Measurements from ENCODE around the gene HEATR5A. TPM values are rescaled to one million over a fixed set of nuclear protein-coding genes. Genes with fewer than 3 reads are reported as not detected.
A peak's percentile ranks its signal among the peaks of the same experiment; 100 is the strongest.

Gene HEATR5A
- total and polyA plus RNA-seq, 2 of the 13 experiments (the other 11 are each of a cell fraction or from before 2014, with no cell fraction given) = 36.4 to 105 TPM

DNA sequence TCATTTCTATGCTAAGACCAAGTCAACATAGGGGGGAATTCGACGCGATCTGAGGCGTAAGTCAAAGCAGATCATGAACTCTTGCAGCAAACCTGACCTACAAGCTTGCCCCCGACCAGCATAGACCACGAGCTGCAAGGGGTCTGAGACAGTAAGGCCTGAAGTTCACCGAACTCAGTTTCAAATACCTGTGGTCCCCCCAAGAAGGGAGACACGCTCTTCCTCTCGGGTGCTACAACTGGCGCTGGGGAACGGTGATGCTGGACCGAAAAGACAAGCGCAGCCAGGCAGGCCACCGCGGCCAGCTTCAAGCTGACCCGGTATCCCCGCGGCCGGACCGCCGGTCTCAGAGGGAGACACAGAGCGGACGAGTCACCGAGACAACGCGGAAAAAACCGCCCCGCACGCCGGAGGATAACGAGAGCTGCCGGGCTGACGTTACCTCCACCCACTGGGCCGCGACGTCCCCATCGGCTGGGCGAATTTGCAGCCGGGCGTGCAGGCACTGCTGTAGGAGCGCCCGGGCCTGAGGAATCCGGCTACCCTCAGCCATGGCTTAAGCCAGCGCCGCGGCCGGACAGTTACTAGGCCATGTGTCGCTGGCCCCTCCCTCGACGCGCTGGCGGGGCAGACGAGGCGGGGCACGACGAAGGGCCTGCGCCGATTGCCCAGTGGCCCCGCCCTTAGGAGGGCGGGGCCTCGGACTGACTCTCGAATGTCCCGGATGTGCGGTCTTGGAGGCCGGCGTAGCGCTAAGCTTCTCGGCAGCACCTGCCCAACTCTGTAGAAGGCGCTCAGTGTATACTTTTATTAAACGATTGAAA, 36.7 kb upstream of the HEATR5A start, which contains the start of gene DTD2 (continued):
- TF ChIP-seq BORCS8-MEF2B (CRISPR knock-in tag; IDR thresholded peaks at IDR 0.05) = peak; percentile 100
- peak; percentile 99 for TF ChIP-seq RARG (CRISPR knock-in tag; IDR thresholded peaks at IDR 0.05; ENCODE audit: low read depth)
- TF ChIP-seq, protein P1, sequence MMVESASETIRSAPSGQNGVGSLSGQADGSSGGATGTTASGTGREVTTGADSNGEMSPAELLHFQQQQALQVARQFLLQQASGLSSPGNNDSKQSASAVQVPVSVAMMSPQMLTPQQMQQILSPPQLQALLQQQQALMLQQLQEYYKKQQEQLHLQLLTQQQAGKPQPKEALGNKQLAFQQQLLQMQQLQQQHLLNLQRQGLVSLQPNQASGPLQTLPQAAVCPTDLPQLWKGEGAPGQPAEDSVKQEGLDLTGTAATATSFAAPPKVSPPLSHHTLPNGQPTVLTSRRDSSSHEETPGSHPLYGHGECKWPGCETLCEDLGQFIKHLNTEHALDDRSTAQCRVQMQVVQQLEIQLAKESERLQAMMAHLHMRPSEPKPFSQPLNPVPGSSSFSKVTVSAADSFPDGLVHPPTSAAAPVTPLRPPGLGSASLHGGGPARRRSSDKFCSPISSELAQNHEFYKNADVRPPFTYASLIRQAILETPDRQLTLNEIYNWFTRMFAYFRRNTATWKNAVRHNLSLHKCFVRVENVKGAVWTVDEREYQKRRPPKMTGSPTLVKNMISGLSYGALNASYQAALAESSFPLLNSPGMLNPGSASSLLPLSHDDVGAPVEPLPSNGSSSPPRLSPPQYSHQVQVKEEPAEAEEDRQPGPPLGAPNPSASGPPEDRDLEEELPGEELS (CRISPR knock-in tag; IDR thresholded peaks at IDR 0.05) = peak; percentile 90
- TF ChIP-seq ZNF557 (CRISPR knock-in tag; IDR thresholded peaks at IDR 0.05) = peak; percentile 95
- TF ChIP-seq, protein P2, sequence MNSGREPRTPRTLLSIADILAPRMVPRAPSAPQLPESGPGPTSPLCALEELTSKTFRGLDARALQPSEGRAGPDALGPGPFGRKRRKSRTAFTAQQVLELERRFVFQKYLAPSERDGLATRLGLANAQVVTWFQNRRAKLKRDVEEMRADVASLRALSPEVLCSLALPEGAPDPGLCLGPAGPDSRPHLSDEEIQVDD (CRISPR knock-in tag; IDR thresholded peaks at IDR 0.05; ENCODE audit: borderline replicate concordance) = peak; percentile 100
- peak; percentile 98 for TF ChIP-seq PHF5A (CRISPR knock-in tag; IDR thresholded peaks at IDR 0.05; ENCODE audit: low read depth, unreplicated experiment)
- no peak for TF ChIP-seq CCAR2 (optimal IDR thresholded peaks at IDR 0.05; ENCODE audit: low read depth, low read length)
- TF ChIP-seq CEBPB (IDR thresholded peaks at IDR 0.05; ENCODE audit: borderline replicate concordance, low read depth, low read length) = no peak; the same call in 1 of the 2 replicates
- peak; percentile 37; the same call in 1 of the 2 replicates for TF ChIP-seq STAG1 (CRISPR knock-in tag; IDR thresholded peaks at IDR 0.05)
- no peak for TF ChIP-seq MBD4 (IDR thresholded peaks at IDR 0.05; ENCODE audit: borderline replicate concordance, low read length)
- TF ChIP-seq, protein P3, sequence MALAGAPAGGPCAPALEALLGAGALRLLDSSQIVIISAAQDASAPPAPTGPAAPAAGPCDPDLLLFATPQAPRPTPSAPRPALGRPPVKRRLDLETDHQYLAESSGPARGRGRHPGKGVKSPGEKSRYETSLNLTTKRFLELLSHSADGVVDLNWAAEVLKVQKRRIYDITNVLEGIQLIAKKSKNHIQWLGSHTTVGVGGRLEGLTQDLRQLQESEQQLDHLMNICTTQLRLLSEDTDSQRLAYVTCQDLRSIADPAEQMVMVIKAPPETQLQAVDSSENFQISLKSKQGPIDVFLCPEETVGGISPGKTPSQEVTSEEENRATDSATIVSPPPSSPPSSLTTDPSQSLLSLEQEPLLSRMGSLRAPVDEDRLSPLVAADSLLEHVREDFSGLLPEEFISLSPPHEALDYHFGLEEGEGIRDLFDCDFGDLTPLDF (CRISPR knock-in tag; IDR thresholded peaks at IDR 0.05) = peak; percentile 93; the same call in 1 of the 2 replicates
- TF ChIP-seq EZH2 (conservative IDR thresholded peaks at IDR 0.05; ENCODE audit: low read depth, low read length) = no peak
- no peak for TF ChIP-seq ZNF720 (CRISPR knock-in tag; IDR thresholded peaks at IDR 0.05)
- no peak; the same call in none of the 2 replicates for TF ChIP-seq SP140L (CRISPR knock-in tag; IDR thresholded peaks at IDR 0.05; ENCODE audit: borderline replicate concordance)
- peak; percentile 99 for TF ChIP-seq MZF1 (CRISPR knock-in tag; IDR thresholded peaks at IDR 0.05; ENCODE audit: borderline replicate concordance)
- TF ChIP-seq JUND (CRISPR knock-in tag; IDR thresholded peaks at IDR 0.05) = peak; percentile 68; the same call in 1 of the 2 replicates
- TF ChIP-seq SKI (IDR thresholded peaks at IDR 0.05; ENCODE audit: partially characterized antibody) = peak; percentile 98
- peak; percentile 88 for TF ChIP-seq ETV5 (CRISPR knock-in tag; IDR thresholded peaks at IDR 0.05; ENCODE audit: borderline replicate concordance)
- peak; percentile 99 for TF ChIP-seq ZNF792 (CRISPR knock-in tag; IDR thresholded peaks at IDR 0.05)
- peak; percentile 98 for TF ChIP-seq NFATC3 (CRISPR knock-in tag; IDR thresholded peaks at IDR 0.05)
- TF ChIP-seq ZNF331 (CRISPR knock-in tag; IDR thresholded peaks at IDR 0.05) = peak; percentile 98
- no peak for TF ChIP-seq POLR2AphosphoS2 (IDR thresholded peaks at IDR 0.05; ENCODE audit: low read depth, low read length)
- peak; percentile 100 for TF ChIP-seq SALL1 (CRISPR knock-in tag; IDR thresholded peaks at IDR 0.05)
- TF ChIP-seq ZNF350 (CRISPR knock-in tag; IDR thresholded peaks at IDR 0.05; ENCODE audit: borderline replicate concordance, low read depth) = peak; percentile 100
- TF ChIP-seq ZNF547 (CRISPR knock-in tag; IDR thresholded peaks at IDR 0.05) = peak; percentile 100
